K562 (cell line): ENCODE results near the gene ZBTB38. TPM values are rescaled to one million over a fixed set of nuclear protein-coding genes. Genes with fewer than 3 reads are reported as not detected.

Source experiments
- ATAC-seq: fragments of 200-7000 bp; cut with Tn5 transposase; 3 replicates; pipeline ENCODE4 v1.9.1; 2020; ENCODE audit warnings: moderate library complexity
- BruUV-seq: library from RNA; stranded (reverse); fragments of 400-500 nt; replicated peaks from 2 replicates; lab custom pipeline; 2021; lab: Mats Ljungman, UMichigan
- CTCF ChIA-PET: fragments of 300-600 bp; formaldehyde crosslinking; extraction: SDS; loops from one replicate; lab custom pipeline; 2021; ENCODE audit warnings: low intra/inter-chr PET ratio; lab: Yijun Ruan, JAX
- POLR2A ChIA-PET: fragments of 300-600, 350-650 bp; sonication (Branson Sonifier 250); formaldehyde crosslinking; extraction: SDS; loops from one replicate; lab custom pipeline; 2021; ENCODE audit warnings: antibody characterized with exemption, inconsistent platforms; lab: Yijun Ruan, JAX
- DNase-seq, 4 experiments: peaks; one replicate each; pipeline versions ENCODE4 v3.0.0 to v3.0.0-alpha.2; 2011 to 2018; ENCODE audit warnings: low spot score in 3 of 4, mixed read lengths in 3 of 4; ENCODE audit errors: extremely low read depth in 1 of 4
- FAIRE-seq: peaks from 2 replicates; lab custom pipeline; 2011; peaks lifted over from hg19 to GRCh38; lab: Jason Lieb, UNC
- H2AFZ ChIP-seq: 2 replicates; pipeline ENCODE4 v1.6.0; 2011; ENCODE audit warnings: low read depth, low read length, control low read depth, inconsistent platforms
- H3K27ac ChIP-seq: fragments of 200-600 bp; 3 replicates; pipeline ENCODE4 v1.8.0; 2011; ENCODE audit warnings: low read depth, mild to moderate bottlenecking, control low read depth, inconsistent platforms, low read length, moderate library complexity, mixed read lengths; ENCODE audit errors: extremely low read depth
- H3K27me3 ChIP-seq, 2 experiments: fragments of 300-600 bp in 1 of 2; 2 replicates in 1 of 2; 3 replicates in 1 of 2; pipeline versions ENCODE4 v1.6.0 to v1.8.0; 2011; ENCODE audit warnings: inconsistent platforms in 2 of 2, low read length in 2 of 2, mild to moderate bottlenecking in 1 of 2, mixed read lengths in 1 of 2, moderate library complexity in 1 of 2; ENCODE audit not compliant: control insufficient read depth in 2 of 2, insufficient read depth in 2 of 2
- H3K36me3 ChIP-seq: fragments of 300-600 bp; 3 replicates; pipeline ENCODE4 v1.8.0; 2011; ENCODE audit warnings: mild to moderate bottlenecking, low read length, inconsistent platforms; ENCODE audit not compliant: control insufficient read depth, insufficient read depth
- H3K4me1 ChIP-seq, 2 experiments: fragments of 200-600 bp in 1 of 2; replicated peaks in 1 of 2; 2 replicates in 1 of 2; 3 replicates in 1 of 2; pipeline versions ENCODE4 v1.5.1 to v1.8.0; 2011; ENCODE audit warnings: inconsistent platforms in 2 of 2, low read length in 2 of 2, mild to moderate bottlenecking in 1 of 2, mixed read lengths in 1 of 2, moderate library complexity in 1 of 2; ENCODE audit not compliant: control insufficient read depth in 2 of 2, insufficient read depth in 2 of 2
- H3K4me2 ChIP-seq: 2 replicates; pipeline ENCODE4 v1.6.1; 2011; ENCODE audit warnings: low read length, control low read depth, inconsistent platforms, mixed read lengths; ENCODE audit not compliant: insufficient read depth
- H3K4me3 ChIP-seq: fragments of 200-600 bp; sonication (generic), shearing (Covaris generic); 2 replicates; pipeline ENCODE4 v1.5.1; 2016; ENCODE audit warnings: control low read depth, inconsistent platforms
- H3K79me2 ChIP-seq: fragments of 200-600 bp; 3 replicates; pipeline ENCODE4 v1.8.0; 2011; ENCODE audit warnings: low read length, inconsistent platforms; ENCODE audit not compliant: control insufficient read depth, insufficient read depth
- H3K9ac ChIP-seq, 2 experiments: 2 replicates each; pipeline versions ENCODE4 v1.6.0 to v1.6.1; 2011; ENCODE audit warnings: low read depth in 2 of 2, low read length in 2 of 2, control low read depth in 1 of 2, inconsistent platforms in 1 of 2, mild to moderate bottlenecking in 1 of 2, mixed read lengths in 1 of 2; ENCODE audit not compliant: insufficient read depth in 1 of 2
- H3K9me1 ChIP-seq: one replicate; pipeline ENCODE4 v1.6.0; 2011; ENCODE audit warnings: inconsistent platforms, mild to moderate bottlenecking, low read length, moderate library complexity; ENCODE audit not compliant: control insufficient read depth, insufficient read depth
- H3K9me3 ChIP-seq: replicated peaks from 2 replicates; pipeline ENCODE4 v1.5.1; 2011; ENCODE audit warnings: low read depth, low read length, inconsistent platforms; ENCODE audit not compliant: control insufficient read depth, insufficient read depth
- H4K20me1 ChIP-seq: replicated peaks from 2 replicates; pipeline ENCODE4 v1.6.1; 2011; ENCODE audit warnings: low read length, inconsistent platforms, mixed read lengths; ENCODE audit not compliant: control insufficient read depth, insufficient read depth
- ATF3 ChIP-seq, 2 experiments: fragments of 450-650 bp in 1 of 2; sonication (generic) in 1 of 2; formaldehyde crosslinking in 1 of 2; IDR thresholded peaks in 1 of 2; conservative IDR thresholded peaks in 1 of 2; 2 replicates each; pipeline versions ENCODE4 v1.6.1 to v1.8.1; 2016 to 2023; ENCODE audit warnings: mild to moderate bottlenecking in 2 of 2, moderate library complexity in 2 of 2, inconsistent platforms in 1 of 2, missing genetic modification reagents in 1 of 2
- NR2C1 ChIP-seq, 2 experiments: fragments of 450-650 bp; IDR thresholded peaks; 2 replicates each; pipeline ENCODE4 v1.6.1; 2017; ENCODE audit warnings: mild to moderate bottlenecking in 2 of 2, antibody characterized with exemption in 1 of 2, inconsistent platforms in 1 of 2, missing compliant biosample characterization in 1 of 2, missing genetic modification characterization in 1 of 2
- NR2C2 ChIP-seq, 2 experiments: fragments of 200-800 bp in 1 of 2; sonication (Bioruptor generic) in 1 of 2; sonication (generic) in 1 of 2; formaldehyde crosslinking in 1 of 2; IDR thresholded peaks; 2 replicates each; pipeline versions ENCODE4 v1.6.1 to v1.8.0; 2016 to 2022; ENCODE audit warnings: mild to moderate bottlenecking in 1 of 2, missing compliant biosample characterization in 1 of 2, missing genetic modification characterization in 1 of 2, missing genetic modification reagents in 1 of 2
- POLR2A ChIP-seq: fragments of 450-650 bp; conservative IDR thresholded peaks from 2 replicates; pipeline ENCODE4 v1.6.1; 2016
- RBM34 ChIP-seq: fragments of 200-400 bp; formaldehyde crosslinking; IDR thresholded peaks from 2 replicates; pipeline ENCODE4 v1.6.1; 2018; ENCODE audit warnings: low read length, borderline replicate concordance; ENCODE audit not compliant: insufficient read depth
- REST ChIP-seq, 2 experiments: fragments of 450-650 bp; formaldehyde crosslinking in 1 of 2; IDR thresholded peaks; 2 replicates each; pipeline versions ENCODE4 v1.4.0 to v1.6.1; 2014 to 2020; ENCODE audit warnings: mild to moderate bottlenecking in 2 of 2, borderline replicate concordance in 1 of 2, low read depth in 1 of 2
- WGBS: fragments of 100-300 bp; shearing (Covaris generic); methylation state at CpG from one replicate; pipeline ENCODE4 v1.1.6; 2016; ENCODE audit warnings: low coverage, mixed read lengths; ENCODE audit not compliant: insufficient coverage; ENCODE audit errors: missing lambda C conversion rate; 5-methylcytosine and 5-hydroxymethylcytosine counted together
- in situ Hi-C: fragments of 300-500 bp; cut with MboI; formaldehyde crosslinking; loops from 4 replicates; pipeline ENCODE4 v1.15.0; 2018; ENCODE audit warnings: inconsistent platforms, mixed read lengths
- intact Hi-C: fragments of 100-400 bp; cut with micrococcal nuclease; formaldehyde crosslinking; loops from 2 replicates; pipeline ENCODE4 v1.14.2; 2022
- polyA plus RNA-seq, 8 experiments: library from polyadenylated mRNA; depleted of rRNA in 4 of 8; stranded (reverse) in 5 of 8; unstranded in 3 of 8; fragments of >200 nt; fragmentation: Nextera tagmentation in 2 of 8; fragmentation: Illumina TruSeq in 1 of 8; extraction: Ambion mirVana in 2 of 8; extraction: Trizol in 1 of 8; gene quantifications; 2 replicates each; pipeline versions ENCODE4 v1.2.1 to v1.2.3, GENCODE V29; 2011 to 2014; ENCODE audit warnings: inconsistent platforms in 1 of 8, missing spikeins in 1 of 8
- total RNA-seq, 7 experiments: library from RNA; depleted of rRNA in 6 of 7; stranded (reverse); fragments of >200 nt in 6 of 7; fragmentation: Illumina TruSeq in 2 of 7; extraction: Trizol in 2 of 7; gene quantifications; 2 replicates each; pipeline versions ENCODE4 v1.2.1 to v1.2.3, GENCODE V29; 2011 to 2021; ENCODE audit warnings: low replicate concordance in 1 of 7

The ZBTB38 gene
- total and polyA plus RNA-seq, 9 of the 15 experiments (the other 6 are each of a cell fraction or from before 2014, with no cell fraction given) = 12.1 to 39.4 (median 22.9) TPM

GRCh38 chr3:141391298-141391990 is 23.1 kb downstream of the ZBTB38 start:
- H3K79me2 ChIP-seq = no peaks in the 10 kb centered on the region
- H3K36me3 ChIP-seq = peaks cover 36% of the 10 kb centered on the region; the same call in 2 of the 3 replicates
- no peaks in the 10 kb centered on the region for H3K9me1 ChIP-seq
- POLR2A ChIA-PET = interaction anchor here (1.2 to 1.4 kb wide), 2 partner anchors 13 to 15 kb away, joined by 3 read pairs; no protein-coding TSS in a partner anchor
- no peak overlapping the region for H2AFZ ChIP-seq
- DNase-seq (no peak), FAIRE-seq (no peak), ATAC-seq (no peak; the same call in 2 of the 3 replicates)
- no peak overlapping the region for H3K27ac ChIP-seq
- no peak overlapping the region for H3K4me3 ChIP-seq
- no peak overlapping the region for H3K9ac ChIP-seq
- no TSS peak for BruUV-seq
- H3K4me2 ChIP-seq = no peak overlapping the region
- peaks cover 0 to 5% of the 10 kb centered on the region in 2 experiments; a peak in 3 of 5 replicates for H3K4me1 ChIP-seq
- TF ChIP-seq NR2C2 (CRISPR knock-in tag; IDR thresholded peaks at IDR 0.05) (no peak), NR2C2 (tag; IDR thresholded peaks at IDR 0.05) (0 out of 2 replicates have a peak, but pooled peaks have one; percentile 22), ATF3 (IDR thresholded peaks at IDR 0.05) (peak; percentile 10; the same call in 1 of the 2 replicates), ATF3 (CRISPR knock-in tag; conservative IDR thresholded peaks at IDR 0.05) (no peak), NR2C1 (IDR thresholded peaks at IDR 0.05) (peak; percentile 82), NR2C1 (tag; IDR thresholded peaks at IDR 0.05) (peak; percentile 82), RBM34 (no peak), POLR2A (no peak), REST (IDR thresholded peaks at IDR 0.05; ENCODE audit: borderline replicate concordance) (peak; percentile 44), REST (CRISPR knock-in tag; IDR thresholded peaks at IDR 0.05; ENCODE audit: low read depth) (no peak)
- CTCF ChIA-PET = no interaction called here
- WGBS = 72% methylated on average over 4 of the region's 4 CpGs
- in situ Hi-C loops = no loop called here
- H4K20me1 ChIP-seq = no peaks in the 10 kb centered on the region
- intact Hi-C loops = no loop called here
- H3K9me3 ChIP-seq = no peaks in the 10 kb centered on the region; the same call in none of the 2 replicates
- no peaks in the 10 kb centered on the region for H3K27me3 ChIP-seq
